Measurements from ENCODE around the gene SLC38A11. TPM values are rescaled to one million over a fixed set of nuclear protein-coding genes. Genes with fewer than 3 reads are reported as not detected.

The SLC38A11 gene
- total and polyA plus RNA-seq, 2 of the 13 experiments (the other 11 are each of a cell fraction or from before 2014, with no cell fraction given), result 14.0 to 14.3 TPM

- TF ChIP-seq, protein P1, sequence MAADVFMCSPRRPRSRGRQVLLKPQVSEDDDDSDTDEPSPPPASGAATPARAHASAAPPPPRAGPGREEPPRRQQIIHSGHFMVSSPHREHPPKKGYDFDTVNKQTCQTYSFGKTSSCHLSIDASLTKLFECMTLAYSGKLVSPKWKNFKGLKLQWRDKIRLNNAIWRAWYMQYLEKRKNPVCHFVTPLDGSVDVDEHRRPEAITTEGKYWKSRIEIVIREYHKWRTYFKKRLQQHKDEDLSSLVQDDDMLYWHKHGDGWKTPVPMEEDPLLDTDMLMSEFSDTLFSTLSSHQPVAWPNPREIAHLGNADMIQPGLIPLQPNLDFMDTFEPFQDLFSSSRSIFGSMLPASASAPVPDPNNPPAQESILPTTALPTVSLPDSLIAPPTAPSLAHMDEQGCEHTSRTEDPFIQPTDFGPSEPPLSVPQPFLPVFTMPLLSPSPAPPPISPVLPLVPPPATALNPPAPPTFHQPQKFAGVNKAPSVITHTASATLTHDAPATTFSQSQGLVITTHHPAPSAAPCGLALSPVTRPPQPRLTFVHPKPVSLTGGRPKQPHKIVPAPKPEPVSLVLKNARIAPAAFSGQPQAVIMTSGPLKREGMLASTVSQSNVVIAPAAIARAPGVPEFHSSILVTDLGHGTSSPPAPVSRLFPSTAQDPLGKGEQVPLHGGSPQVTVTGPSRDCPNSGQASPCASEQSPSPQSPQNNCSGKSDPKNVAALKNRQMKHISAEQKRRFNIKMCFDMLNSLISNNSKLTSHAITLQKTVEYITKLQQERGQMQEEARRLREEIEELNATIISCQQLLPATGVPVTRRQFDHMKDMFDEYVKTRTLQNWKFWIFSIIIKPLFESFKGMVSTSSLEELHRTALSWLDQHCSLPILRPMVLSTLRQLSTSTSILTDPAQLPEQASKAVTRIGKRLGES (CRISPR knock-in tag; IDR thresholded peaks at IDR 0.05; ENCODE audit: borderline replicate concordance), result no peak
- TF ChIP-seq HMG20A (CRISPR knock-in tag; IDR thresholded peaks at IDR 0.05; ENCODE audit: borderline replicate concordance) (peak; percentile 94), HIVEP1 (CRISPR knock-in tag; IDR thresholded peaks at IDR 0.05) (no peak), FOXC1 (CRISPR knock-in tag; IDR thresholded peaks at IDR 0.05; ENCODE audit: borderline replicate concordance) (no peak), ZNF75D (CRISPR knock-in tag; IDR thresholded peaks at IDR 0.05; ENCODE audit: borderline replicate concordance) (no peak), ZNF335 (CRISPR knock-in tag; IDR thresholded peaks at IDR 0.05) (no peak), NR1H2 (CRISPR knock-in tag; IDR thresholded peaks at IDR 0.05; ENCODE audit: borderline replicate concordance, low read depth) (no peak), TP53 (CRISPR knock-in tag; conservative IDR thresholded peaks at IDR 0.05) (no peak), ZBTB49 (CRISPR knock-in tag; IDR thresholded peaks at IDR 0.05; ENCODE audit: borderline replicate concordance) (no peak), ZNF747 (CRISPR knock-in tag; IDR thresholded peaks at IDR 0.05; ENCODE audit: borderline replicate concordance) (no peak), ZNF788 (CRISPR knock-in tag; IDR thresholded peaks at IDR 0.05; ENCODE audit: borderline replicate concordance) (no peak), PRDM10 (CRISPR knock-in tag; IDR thresholded peaks at IDR 0.05; ENCODE audit: low read depth) (no peak), ZBTB1 (CRISPR knock-in tag; IDR thresholded peaks at IDR 0.05; ENCODE audit: borderline replicate concordance) (no peak)
- TF ChIP-seq, protein P2, sequence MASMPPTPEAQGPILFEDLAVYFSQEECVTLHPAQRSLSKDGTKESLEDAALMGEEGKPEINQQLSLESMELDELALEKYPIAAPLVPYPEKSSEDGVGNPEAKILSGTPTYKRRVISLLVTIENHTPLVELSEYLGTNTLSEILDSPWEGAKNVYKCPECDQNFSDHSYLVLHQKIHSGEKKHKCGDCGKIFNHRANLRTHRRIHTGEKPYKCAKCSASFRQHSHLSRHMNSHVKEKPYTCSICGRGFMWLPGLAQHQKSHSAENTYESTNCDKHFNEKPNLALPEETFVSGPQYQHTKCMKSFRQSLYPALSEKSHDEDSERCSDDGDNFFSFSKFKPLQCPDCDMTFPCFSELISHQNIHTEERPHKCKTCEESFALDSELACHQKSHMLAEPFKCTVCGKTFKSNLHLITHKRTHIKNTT (CRISPR knock-in tag; IDR thresholded peaks at IDR 0.05), result no peak
- TF ChIP-seq, protein P3, sequence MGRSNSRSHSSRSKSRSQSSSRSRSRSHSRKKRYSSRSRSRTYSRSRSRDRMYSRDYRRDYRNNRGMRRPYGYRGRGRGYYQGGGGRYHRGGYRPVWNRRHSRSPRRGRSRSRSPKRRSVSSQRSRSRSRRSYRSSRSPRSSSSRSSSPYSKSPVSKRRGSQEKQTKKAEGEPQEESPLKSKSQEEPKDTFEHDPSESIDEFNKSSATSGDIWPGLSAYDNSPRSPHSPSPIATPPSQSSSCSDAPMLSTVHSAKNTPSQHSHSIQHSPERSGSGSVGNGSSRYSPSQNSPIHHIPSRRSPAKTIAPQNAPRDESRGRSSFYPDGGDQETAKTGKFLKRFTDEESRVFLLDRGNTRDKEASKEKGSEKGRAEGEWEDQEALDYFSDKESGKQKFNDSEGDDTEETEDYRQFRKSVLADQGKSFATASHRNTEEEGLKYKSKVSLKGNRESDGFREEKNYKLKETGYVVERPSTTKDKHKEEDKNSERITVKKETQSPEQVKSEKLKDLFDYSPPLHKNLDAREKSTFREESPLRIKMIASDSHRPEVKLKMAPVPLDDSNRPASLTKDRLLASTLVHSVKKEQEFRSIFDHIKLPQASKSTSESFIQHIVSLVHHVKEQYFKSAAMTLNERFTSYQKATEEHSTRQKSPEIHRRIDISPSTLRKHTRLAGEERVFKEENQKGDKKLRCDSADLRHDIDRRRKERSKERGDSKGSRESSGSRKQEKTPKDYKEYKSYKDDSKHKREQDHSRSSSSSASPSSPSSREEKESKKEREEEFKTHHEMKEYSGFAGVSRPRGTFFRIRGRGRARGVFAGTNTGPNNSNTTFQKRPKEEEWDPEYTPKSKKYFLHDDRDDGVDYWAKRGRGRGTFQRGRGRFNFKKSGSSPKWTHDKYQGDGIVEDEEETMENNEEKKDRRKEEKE (IDR thresholded peaks at IDR 0.05), result no peak
Measured at GRCh38 chr2:164887434-164888144, 67.7 kb downstream of the SLC38A11 start (continued).

Measured in HepG2 (cell line).